ENCODE data around the gene DAP. TPM values are rescaled to one million over a fixed set of nuclear protein-coding genes. Genes with fewer than 3 reads are reported as not detected.

DAP gene
- total RNA-seq, 1 donor, result 20.1 TPM

DNA sequence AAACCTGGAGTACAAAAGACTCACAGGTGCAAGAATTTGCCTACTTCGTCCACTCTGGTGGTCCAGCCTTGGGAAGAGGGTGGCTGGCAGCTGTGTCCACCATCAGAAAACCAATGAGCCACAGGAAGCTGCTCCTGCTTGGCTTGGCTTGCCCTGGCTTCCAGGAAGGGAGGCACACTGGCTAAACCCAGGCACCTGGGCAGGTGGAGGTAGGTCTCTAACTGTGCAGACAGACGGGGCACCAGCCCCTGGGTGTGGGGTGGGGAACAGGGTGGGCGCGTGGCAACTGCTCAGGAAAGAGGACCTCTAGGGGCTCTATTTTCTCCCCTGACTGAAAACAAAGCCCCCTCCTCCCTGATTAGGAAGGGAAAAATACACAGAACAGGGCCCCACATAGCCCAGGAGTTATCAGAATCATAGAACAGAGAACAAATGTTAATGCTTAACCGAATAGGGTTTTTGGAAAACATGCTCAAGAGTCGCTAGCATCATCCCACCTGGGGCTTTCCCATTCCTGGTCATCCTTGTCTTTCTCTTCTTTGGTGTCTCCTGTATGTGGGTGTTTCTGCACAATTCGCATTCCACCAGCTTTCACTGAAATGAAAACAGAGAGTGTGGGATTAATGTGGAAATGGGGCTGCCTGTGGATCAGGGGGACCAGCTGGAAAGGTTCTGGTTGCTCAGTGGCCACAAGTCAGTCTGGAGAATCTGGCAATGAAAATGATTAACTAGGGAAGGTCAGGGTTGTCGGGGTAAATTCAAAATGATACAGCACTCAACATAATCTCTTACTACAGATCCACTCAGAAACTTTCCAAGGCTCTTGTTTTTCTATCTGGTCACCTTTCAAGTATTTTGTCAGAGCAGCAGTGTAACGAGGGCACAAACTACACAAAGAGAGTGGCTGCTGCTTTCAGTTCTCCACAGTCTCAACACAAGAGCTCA, 13.1 kb downstream of the DAP start:
- no peaks in the 10 kb centered on the region for H3K27me3 ChIP-seq (ENCODE audit: insufficient read depth, low read length)
- no peak overlapping the region for H3K4me3 ChIP-seq (ENCODE audit: low read length)
- H3K9me3 ChIP-seq (ENCODE audit: low read depth, low read length), result no peaks in the 10 kb centered on the region
- H3K4me1 ChIP-seq (ENCODE audit: insufficient read depth, low read length), result peaks cover 14% of the 10 kb centered on the region

DNA sequence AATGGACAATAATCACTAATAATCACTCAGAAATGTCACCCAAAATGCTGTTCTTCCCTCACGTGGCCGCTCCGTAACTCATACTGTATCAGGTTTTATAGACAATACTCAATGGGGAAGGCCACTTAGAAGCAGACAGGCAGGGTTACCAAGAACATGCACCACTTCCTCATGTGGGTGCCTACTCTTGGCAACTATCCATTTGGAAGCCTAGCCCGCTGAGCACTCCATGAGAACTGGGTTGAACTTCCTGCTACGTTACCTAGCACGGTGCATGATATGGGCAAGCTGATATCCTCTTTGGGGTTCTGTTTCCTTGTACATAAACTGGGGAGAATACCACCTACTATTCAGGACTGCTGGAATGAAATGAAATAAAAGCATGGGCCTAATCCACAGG, 14.3 kb downstream of the DAP start:
- H3K9me3 ChIP-seq (ENCODE audit: low read depth, low read length), result no peaks in the 10 kb centered on the region
- H3K4me1 ChIP-seq (ENCODE audit: insufficient read depth, low read length), result peaks cover 14% of the 10 kb centered on the region
- no peak overlapping the region for H3K4me3 ChIP-seq (ENCODE audit: low read length)
- H3K27me3 ChIP-seq (ENCODE audit: insufficient read depth, low read length), result no peaks in the 10 kb centered on the region

DNA sequence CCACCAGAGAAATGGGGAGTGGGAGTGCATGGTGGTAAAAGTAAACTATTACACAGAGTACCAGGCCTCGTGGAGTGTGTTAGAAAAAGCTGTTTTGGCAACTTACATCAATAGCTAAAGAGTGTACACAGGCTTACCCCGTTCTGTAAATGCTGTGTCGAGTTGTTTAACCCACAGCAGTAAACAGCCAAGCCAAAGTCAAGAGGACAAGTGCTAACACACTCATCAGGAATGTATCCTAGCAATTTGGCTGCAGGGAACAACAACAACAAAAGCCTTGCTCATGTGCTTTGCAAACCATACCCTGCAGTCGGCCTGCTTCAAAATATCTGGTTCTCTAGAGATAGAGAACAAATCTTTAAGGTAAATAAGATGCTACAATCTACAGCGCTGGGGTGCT, 15.9 kb downstream of the DAP start:
- Histone ChIP-seq H3K4me1 (ENCODE audit: insufficient read depth, low read length) (peaks cover 14% of the 10 kb centered on the region), H3K9me3 (ENCODE audit: low read depth, low read length) (no peaks in the 10 kb centered on the region), H3K27me3 (ENCODE audit: insufficient read depth, low read length) (no peaks in the 10 kb centered on the region), H3K4me3 (ENCODE audit: low read length) (no peak overlapping the region)

DNA sequence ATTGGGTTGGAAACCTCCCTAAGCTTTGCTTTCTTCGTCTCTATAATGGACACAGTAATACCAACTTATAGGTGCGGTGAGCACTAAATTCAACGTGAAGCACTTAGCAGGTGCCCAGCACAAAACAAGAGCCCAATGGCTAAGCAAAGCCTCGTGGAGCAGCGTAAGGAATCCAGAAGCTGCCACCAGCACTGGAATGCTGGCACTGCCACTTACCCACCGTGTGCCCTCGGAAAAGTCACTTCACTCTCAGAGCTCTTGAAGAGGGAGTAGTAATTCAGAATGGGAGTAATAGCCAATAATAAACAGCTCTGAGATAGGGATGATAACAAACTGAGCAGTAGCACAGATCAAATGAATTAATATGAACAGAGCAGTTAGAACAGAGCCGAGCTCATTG, 16.4 kb downstream of the DAP start:
- peaks cover 14% of the 10 kb centered on the region for H3K4me1 ChIP-seq (ENCODE audit: insufficient read depth, low read length)
- H3K4me3 ChIP-seq (ENCODE audit: low read length), result no peak overlapping the region
- no peaks in the 10 kb centered on the region for H3K27me3 ChIP-seq (ENCODE audit: insufficient read depth, low read length)
- no peaks in the 10 kb centered on the region for H3K9me3 ChIP-seq (ENCODE audit: low read depth, low read length)

DNA sequence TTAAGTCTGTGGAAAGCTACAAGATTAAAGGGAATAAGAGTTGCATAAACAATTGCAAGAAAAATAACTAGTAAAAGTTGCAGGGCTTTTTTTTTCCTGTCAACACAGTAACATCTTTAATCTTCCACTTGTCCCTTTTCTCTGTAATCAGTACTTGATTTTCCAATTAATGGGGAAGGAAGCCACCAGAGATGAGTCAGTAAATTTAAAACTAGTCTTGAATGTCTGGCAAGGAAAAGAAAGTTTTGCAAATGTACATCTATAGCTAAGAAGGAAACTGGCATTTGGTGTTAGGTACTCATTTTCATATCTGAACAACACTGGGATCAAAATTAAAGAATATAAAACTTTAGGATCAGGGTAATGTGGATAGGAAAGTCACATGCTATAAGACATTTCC, 17.1 kb downstream of the DAP start:
- no peaks in the 10 kb centered on the region for H3K27me3 ChIP-seq (ENCODE audit: insufficient read depth, low read length)
- peaks cover 14% of the 10 kb centered on the region for H3K4me1 ChIP-seq (ENCODE audit: insufficient read depth, low read length)

DNA sequence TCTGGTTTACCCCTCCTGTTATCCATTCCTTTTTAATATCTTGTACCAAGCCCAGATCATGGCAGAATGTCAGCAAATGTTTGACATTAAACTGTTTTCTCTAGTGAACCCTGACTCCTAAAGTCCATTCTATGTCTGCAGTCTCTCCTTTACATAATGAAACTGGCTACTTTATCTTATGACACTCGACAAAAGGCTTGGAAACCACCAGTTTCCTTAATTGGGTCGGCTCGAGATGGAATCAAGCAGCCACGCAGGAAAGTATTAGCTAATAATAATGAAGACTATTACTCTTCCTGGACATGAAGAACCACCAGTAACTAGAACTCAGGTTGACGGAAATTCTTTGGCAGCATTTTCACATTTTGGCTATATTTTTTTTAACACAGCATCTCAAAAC, 17.5 kb downstream of the DAP start:
- no peak overlapping the region for H3K4me3 ChIP-seq (ENCODE audit: low read length)
- H3K27me3 ChIP-seq (ENCODE audit: insufficient read depth, low read length), result no peaks in the 10 kb centered on the region
- H3K9me3 ChIP-seq (ENCODE audit: low read depth, low read length), result no peaks in the 10 kb centered on the region
- H3K4me1 ChIP-seq (ENCODE audit: insufficient read depth, low read length), result peaks cover 14% of the 10 kb centered on the region

More for the DNA sequence above, 17.1 kb downstream of the DAP start:
- H3K9me3 ChIP-seq (ENCODE audit: low read depth, low read length), result no peaks in the 10 kb centered on the region
- H3K4me3 ChIP-seq (ENCODE audit: low read length), result no peak overlapping the region

DNA sequence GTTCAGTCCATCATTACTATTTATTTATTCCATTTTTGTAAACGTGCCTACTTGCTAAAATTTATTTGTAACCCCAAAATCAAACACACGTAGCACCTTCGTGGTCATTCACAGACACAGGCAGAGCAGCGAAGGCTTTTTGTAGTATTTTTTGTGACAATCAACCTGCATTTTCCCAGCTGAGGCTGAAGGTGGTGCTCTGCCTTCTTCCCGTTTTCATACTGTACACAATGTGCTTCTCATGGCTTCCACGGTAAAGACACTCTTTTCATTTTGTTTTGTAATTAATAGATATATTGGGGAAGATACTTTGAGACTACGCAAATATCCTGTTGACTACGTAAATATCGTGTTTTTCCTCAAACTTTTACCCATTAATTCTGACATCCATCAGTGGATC, 19.4 kb downstream of the DAP start:
- H3K4me1 ChIP-seq (ENCODE audit: insufficient read depth, low read length), result peaks cover 10% of the 10 kb centered on the region
- H3K4me3 ChIP-seq (ENCODE audit: low read length), result no peak overlapping the region
- H3K27me3 ChIP-seq (ENCODE audit: insufficient read depth, low read length), result no peaks in the 10 kb centered on the region
- H3K9me3 ChIP-seq (ENCODE audit: low read depth, low read length), result no peaks in the 10 kb centered on the region

DNA sequence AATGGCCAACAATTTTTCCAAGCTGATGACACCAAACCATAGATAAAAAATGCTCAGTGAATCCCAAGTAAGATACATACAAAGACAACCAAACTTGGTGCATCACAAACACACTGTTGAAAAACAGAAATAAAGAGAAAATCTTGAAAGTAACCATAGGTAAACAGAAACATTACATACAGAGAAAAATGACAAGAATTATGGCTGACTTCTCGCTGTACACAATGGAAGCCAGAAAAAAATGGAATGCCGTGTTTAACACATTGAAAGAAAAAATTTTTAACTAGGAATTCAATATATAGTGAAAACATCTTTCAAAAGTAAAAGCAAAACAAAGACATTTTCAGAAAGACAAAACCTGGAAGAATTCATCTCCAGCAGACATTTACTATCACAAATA, 20.6 kb downstream of the DAP start:
- Histone ChIP-seq H3K4me3 (ENCODE audit: low read length) (no peak overlapping the region), H3K9me3 (ENCODE audit: low read depth, low read length) (no peaks in the 10 kb centered on the region), H3K27me3 (ENCODE audit: insufficient read depth, low read length) (no peaks in the 10 kb centered on the region), H3K4me1 (ENCODE audit: insufficient read depth, low read length) (peaks cover 19% of the 10 kb centered on the region)

DNA sequence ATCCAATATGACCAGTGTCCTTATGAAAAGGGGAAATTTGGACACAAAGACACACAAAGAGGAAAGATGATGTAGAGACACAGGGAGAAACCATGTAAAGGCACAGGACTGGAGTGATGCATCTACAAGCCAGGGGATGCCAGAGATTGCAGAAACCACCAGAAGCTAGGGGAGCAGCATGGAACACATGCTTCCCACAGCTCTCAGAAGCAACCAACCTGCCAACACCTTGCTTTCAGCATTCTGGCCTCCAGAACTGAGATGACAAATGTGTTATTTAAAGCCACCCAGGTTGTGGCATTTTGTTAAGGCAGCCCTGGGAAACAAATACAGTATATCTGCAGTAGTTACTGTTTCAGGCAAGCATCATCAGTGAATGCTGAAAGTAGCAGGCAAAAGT, 23.2 kb downstream of the DAP start:
- H3K4me3 ChIP-seq (ENCODE audit: low read length), result no peak overlapping the region
- H3K27me3 ChIP-seq (ENCODE audit: insufficient read depth, low read length), result no peaks in the 10 kb centered on the region
- H3K9me3 ChIP-seq (ENCODE audit: low read depth, low read length), result no peaks in the 10 kb centered on the region
- H3K4me1 ChIP-seq (ENCODE audit: insufficient read depth, low read length), result peaks cover 29% of the 10 kb centered on the region

DNA sequence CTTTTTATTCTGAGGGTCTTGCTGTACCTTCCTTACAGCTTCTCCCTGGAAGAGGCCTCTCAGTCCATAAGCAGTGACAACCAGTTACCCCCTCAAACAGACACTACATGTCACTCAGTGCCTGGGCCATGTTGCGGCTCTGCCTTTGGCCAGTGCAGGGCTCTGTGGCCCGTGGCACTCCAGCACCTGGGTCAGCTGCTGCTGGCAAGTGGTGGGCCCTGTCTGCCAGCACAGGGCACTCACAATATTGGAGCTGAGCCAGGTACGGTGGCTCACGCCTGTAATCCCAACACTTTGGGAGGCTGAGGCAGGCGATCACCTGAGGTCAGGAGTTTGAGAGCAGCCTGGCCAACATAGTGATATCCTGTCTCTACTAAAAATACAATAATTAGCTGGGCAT, 24.2 kb downstream of the DAP start:
- Histone ChIP-seq H3K9me3 (ENCODE audit: low read depth, low read length) (no peaks in the 10 kb centered on the region), H3K4me1 (ENCODE audit: insufficient read depth, low read length) (peaks cover 39% of the 10 kb centered on the region)

DNA sequence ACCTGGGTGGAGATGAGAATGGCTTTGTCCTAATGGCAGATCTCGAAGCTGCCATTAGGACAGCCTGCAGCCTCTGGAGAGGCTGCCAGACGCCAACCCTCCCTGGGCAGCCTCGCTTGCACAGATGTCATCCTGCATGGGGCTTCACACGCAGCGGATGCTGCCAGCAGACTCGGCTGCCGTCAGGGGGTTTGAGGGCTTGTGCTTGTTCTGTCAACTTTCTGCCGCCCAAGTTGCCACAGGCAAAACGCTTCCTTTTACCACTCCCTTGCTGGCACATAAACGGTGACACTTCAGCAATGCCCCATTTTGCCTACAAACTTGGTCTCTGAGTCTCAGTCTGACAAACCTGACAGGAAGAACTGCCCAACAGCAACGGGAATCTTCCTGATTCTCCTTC, 24.7 kb downstream of the DAP start:
- Histone ChIP-seq H3K4me3 (ENCODE audit: low read length) (no peak overlapping the region), H3K9me3 (ENCODE audit: low read depth, low read length) (no peaks in the 10 kb centered on the region), H3K27me3 (ENCODE audit: insufficient read depth, low read length) (no peaks in the 10 kb centered on the region), H3K4me1 (ENCODE audit: insufficient read depth, low read length) (peaks cover 43% of the 10 kb centered on the region)

More for the DNA sequence above, 24.2 kb downstream of the DAP start:
- H3K4me3 ChIP-seq (ENCODE audit: low read length), result no peak overlapping the region
- no peaks in the 10 kb centered on the region for H3K27me3 ChIP-seq (ENCODE audit: insufficient read depth, low read length)

DNA sequence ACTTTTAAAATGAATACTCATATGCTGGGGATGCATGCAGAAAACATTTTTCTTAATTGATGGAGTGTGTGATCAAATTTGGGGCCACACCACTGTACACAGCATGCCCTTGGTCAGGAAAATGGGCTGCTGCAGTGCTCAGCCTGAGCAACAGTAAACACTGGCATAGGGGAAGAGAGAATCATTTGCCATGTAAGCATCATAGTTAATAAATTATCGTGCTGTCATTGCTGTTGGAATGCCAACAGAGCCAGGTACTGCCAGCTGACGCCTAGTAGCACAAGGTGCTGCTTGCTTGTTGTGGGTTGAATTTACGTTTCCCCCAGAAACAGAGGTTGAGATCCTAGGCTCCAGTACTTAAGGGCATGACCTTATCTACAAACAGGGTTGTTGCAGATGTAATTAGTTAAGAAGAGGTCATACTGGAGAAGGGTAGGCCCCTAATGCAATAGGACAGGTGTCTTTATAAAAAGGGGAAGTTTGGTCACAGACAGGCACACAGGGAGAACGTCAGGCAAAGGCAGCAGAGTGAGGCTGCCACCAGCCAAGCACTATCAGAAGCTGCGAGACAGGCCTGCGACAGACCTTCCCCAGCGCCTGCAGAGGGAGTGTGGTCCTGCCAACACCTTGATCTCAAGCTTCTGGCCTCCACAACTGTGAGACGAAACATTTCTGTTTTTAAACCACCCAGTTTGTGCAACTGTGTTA, 25.3 kb downstream of the DAP start:
- peaks cover 46% of the 10 kb centered on the region for H3K4me1 ChIP-seq (ENCODE audit: insufficient read depth, low read length)
- H3K4me3 ChIP-seq (ENCODE audit: low read length), result no peak overlapping the region
- H3K27me3 ChIP-seq (ENCODE audit: insufficient read depth, low read length), result no peaks in the 10 kb centered on the region
- H3K9me3 ChIP-seq (ENCODE audit: low read depth, low read length), result no peaks in the 10 kb centered on the region

DNA sequence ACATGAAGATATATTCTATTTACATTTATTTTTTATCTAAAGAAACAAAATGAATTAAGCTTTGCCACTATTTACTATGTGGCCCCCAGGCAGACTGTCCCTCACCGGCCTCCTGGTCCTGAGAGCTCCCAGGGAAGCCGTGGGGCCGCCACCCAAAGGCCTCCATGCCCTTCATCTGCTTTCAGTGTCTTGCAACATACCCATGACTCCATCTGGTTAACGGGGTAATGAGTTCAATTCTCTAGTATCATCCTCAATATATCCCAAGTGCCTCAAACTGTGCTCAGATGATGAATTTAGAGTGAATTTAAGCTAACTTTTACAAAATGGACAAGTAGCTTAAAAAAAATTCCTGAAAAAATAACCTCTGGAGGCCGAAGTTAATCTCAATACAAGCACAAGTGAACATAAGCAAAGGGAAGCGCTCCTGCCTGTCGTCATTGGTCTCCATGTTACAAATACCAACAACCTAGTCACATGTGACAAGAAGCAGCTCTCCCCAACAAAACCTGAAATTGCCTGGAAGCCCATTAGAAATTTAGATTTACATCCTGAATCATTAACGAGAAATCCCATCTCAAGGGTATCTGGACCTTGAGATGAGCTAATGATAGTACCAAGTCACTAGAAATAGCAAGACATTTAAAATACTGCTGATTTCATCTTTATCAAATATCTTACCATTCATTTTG, 26.1 kb downstream of the DAP start:
- Histone ChIP-seq H3K4me1 (ENCODE audit: insufficient read depth, low read length) (peaks cover 51% of the 10 kb centered on the region), H3K4me3 (ENCODE audit: low read length) (no peak overlapping the region), H3K9me3 (ENCODE audit: low read depth, low read length) (no peaks in the 10 kb centered on the region), H3K27me3 (ENCODE audit: insufficient read depth, low read length) (no peaks in the 10 kb centered on the region)

DNA sequence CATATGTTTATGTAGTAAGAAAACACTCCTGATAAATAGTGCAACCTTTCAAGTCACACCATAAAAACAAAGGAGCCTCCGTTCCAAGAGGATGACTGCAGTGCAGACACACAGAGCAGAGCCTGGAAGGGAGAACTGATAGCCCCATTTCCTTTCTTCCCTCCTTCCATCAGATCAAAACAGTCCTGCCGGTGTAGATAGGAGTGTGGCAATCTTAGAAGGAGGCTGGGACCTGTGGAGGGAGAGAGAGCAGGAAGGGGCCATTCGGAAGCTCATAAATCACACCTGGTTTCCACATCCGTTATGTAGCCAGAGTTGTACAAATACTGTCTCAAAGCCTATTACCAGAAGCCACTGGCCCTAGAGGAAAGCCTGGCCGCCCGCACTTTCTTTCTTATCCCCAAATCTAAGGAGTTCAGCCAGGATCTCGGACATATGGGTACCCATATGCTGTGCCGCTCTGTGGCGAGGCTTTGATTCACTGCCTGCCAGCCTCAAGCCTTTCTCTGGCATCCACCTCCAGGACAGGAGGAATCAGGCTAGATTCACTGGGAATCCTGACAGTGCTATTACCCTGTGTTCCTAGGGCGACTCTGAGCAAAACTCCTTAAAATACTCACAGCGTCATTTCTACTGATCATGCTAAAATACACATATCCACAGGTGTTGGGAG, 26.9 kb downstream of the DAP start:
- H3K9me3 ChIP-seq (ENCODE audit: low read depth, low read length), result no peaks in the 10 kb centered on the region

DNA sequence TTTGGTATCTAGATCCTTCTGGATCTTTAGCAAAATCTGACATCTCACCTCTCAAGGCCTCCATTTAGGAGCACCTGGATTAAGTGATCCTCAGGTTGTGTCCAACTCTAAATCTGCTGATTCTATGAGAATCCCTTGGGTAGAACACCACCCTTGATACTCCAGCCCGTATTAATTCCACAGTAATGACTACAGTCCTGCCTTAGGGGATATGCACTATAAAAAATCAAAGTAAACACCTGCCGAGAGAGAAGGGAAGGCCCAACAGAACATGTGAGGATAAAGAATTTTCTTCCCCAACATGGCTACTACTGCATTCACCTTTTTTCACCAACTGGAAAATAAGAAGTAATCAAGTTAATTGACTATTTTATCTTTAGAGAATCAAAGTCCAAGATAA, 27.6 kb downstream of the DAP start:
- Histone ChIP-seq H3K27me3 (ENCODE audit: insufficient read depth, low read length) (no peaks in the 10 kb centered on the region), H3K4me3 (ENCODE audit: low read length) (no peak overlapping the region), H3K4me1 (ENCODE audit: insufficient read depth, low read length) (peaks cover 56% of the 10 kb centered on the region), H3K9me3 (ENCODE audit: low read depth, low read length) (no peaks in the 10 kb centered on the region)

More for the DNA sequence above, 26.9 kb downstream of the DAP start:
- H3K27me3 ChIP-seq (ENCODE audit: insufficient read depth, low read length), result no peaks in the 10 kb centered on the region
- H3K4me3 ChIP-seq (ENCODE audit: low read length), result no peak overlapping the region
- H3K4me1 ChIP-seq (ENCODE audit: insufficient read depth, low read length), result peaks cover 56% of the 10 kb centered on the region

Measured in mononuclear cell (primary cell).